GM19467 (cell line): ENCODE data around the gene KIF1A.
"Not testable (repeated sequence)": the region's sequence is repeated elsewhere in the genome, so short reads cannot be mapped to it uniquely, and the experiment has no call there.

ENCODE experiments used
- ATAC-seq: cut with Tn5 transposase; IDR thresholded peaks from one replicate; pipeline ENCODE4 v1.9.1; 2021; ENCODE audit warnings: mild to moderate bottlenecking, moderate library complexity; ENCODE audit not compliant: unreplicated experiment

KIF1A gene

DNA sequence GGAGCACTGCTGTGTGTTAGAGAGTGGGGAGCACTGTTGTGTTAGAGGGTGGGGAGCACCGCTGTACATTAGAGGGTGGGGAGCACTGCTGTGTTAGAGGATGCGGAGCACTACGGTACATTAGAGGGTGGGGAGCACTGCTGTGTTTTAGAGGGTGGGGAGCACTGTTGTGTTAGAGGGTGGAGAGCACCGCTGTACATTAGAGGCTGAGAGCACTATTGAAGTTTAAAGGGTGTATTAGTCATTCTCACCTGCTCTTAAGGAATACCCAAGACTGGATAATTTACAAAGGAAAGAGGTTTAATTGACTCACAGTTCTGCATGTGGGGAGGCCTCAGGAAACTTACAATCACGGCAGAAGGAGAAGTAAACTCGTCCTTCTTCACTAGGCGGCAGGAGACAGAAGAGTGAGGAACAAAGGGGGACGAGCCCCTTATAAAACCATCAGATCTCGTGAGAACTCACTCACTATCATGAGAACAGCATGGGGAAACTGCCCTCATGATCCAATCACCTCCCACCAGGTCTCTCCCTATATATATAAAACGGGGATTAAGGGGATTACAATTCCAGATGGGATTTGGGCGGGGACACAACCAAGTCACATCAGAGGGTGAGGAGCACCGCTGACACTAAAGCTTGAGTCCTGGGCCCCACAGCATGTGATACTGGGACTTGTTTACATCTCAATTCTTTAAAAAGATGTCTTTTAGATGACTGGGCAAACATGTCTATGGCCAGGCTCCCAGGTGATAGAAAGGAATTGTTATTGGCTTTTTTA lies 29.1 kb upstream of the KIF1A start:
- ATAC-seq, result no peak

DNA sequence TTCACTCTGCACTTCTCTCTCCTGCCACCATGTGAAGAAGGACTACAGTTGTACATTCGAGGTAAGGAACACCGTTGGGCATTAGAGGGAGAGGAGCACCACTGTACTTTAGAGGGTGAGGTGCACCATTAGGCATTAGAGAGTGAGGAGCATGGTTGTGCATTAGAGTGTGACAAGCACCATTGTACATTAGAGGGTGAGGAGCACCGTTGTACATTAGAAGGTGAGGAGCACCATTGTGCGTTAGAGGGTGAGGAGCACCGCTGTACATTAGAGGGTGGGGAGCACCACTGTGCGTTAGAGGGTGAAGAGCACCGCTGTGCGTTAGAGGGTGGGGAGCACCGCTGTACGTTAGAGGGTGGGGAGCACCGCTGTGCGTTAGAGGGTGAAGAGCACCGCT lies 27.8 kb upstream of the KIF1A start:
- ATAC-seq, result no peak

DNA sequence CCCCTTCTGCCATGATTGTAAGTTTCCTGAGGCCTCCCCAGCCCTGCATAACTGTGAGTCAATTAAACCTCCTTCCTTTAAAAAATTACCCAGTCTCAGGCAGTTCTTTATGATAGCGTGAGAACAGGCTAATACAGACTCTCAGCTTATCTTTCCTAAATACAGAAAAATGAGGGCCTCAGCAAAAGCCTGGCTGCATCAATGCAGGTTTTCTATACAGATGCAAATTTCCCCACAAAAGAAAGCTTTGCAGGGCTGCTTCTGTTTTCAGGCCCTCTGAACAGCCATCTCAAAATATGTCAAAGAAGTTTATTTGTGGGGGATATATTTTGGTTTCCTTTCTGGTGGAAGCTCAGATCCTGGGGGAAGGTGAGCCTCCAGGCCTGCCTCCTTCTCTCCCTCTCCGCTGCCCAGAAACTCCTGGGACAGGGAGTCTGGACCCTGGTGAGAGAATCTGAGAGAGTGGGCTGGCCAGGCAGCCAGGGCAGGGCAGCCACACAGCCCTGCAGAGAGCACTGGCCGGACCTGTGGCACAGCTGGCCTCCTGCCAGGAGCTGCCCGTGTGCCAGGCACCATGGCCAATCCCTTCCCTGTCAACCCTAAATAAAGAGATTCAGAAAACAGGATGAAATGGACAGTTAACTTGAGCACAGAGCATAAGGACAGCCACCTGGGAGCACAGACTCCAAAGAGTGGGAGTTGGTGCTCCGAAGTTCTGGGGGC lies 27.0 kb upstream of the KIF1A start:
- ATAC-seq, result no peak

DNA sequence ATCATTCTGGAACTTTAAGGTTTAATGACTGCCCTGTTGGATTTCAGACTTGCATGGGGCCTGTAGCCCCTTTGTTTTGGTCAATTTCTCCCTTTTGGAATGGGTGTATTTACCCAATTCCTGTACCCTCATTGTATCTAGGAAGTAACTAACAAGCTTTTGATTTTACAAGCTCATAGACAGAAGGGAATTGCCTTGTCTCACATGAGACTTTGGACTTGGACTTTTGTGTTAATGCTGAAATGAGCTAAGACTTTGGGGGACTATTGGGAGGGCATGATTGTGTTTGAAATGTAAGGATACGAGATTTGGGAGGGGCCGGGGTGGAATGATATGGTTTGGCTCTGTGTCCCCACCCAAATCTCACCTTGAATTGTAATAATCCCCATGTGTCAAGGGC lies 26.3 kb upstream of the KIF1A start:
- ATAC-seq, result not testable (repeated sequence)

DNA sequence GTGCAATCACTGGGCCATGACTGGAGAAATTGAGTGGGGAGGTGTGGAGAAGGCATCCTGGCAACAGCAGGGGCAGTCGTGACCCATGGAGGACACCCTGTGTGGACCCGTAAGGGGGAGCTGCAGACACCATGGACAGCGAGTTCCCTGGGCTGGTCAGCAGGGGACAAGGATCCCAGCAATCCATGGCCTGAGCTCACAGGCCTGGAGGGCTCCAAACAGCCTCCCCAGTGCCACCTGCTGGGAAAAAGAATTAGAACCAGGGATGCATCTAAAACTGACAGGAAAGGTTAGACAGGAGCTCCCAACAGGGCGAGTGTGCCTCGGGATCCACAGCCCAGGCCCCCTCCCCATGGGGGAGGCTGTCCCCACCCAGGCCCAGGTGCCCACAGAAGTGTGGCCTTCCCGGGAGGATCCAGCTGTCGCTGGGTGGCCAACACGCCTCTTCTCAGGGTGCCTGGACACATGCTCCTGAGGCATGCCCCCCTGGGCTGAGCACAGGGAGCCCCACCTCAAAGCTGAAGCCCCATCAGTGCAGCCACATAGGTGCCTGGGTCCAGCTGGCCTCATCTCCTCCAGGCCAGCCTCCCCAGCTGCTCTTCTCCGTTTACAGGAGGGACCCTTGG lies 20.5 kb upstream of the KIF1A start:
- no peak for ATAC-seq

DNA sequence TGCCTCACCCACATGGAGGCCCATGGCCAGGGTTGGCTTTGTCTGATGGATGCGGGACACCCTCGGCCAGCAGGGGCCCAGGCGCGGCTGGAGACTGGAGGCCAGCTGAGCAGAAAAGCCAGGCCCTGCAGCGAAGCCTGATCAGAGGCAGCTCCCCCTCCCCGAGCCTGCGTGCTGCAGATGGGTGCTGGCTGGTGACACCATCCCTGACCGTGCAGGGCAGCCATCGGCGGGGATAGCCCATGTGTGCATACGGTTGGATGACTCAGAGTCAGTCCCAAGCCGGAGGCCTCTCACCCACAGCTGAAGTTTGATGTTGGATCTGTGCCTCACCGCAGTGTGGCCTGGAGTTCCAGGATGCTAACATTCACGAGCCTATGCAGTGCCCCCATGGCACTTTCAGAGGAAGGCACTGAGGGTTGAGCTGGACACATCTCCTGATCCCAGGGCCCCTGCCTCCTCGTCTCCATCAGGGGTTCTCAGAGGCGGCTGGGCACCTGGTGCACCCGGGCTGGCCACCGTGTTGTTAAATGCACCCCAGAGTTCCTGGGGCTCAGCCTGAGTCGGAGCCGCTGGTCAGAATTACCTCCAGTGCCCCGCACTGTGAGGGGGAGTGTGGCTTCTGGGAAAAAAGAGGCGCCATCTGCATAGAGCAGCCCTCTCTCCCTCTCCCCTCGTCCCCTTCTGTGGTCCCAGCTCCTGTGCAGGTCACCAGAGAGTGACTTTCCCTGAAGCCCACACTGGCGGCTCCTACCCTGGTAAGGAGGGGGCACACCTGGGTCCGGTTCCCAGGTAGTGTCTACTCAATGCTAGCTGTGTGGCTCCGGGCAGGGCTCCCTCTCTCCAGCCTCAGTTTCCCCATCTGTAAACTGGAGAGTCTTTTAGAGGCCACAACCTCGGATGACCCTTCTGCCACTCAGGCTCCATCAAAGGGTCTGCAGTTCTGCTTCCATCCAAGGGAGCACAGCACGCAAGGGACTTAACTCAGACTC lies 19.4 kb upstream of the KIF1A start:
- ATAC-seq, result no peak

DNA sequence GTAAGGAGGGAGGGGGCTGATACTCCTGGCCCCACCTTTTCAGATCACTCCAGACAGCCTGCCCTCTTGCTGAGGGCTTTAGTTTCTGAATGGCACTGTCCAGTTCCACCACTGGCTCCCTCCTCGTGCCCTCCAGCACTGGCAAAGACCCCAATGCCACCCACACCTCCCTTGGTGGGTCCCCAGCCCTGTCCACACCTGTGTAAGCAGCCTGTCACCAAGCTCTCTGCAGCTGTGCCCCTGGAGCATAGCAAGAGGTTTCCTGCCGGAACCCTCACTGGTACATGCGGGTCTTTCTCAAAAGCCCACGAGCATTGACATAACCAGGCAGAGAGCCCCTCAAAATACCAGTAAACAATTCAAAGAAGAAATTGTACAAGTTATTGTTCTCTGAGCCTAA lies 17.6 kb upstream of the KIF1A start:
- ATAC-seq, result no peak

DNA sequence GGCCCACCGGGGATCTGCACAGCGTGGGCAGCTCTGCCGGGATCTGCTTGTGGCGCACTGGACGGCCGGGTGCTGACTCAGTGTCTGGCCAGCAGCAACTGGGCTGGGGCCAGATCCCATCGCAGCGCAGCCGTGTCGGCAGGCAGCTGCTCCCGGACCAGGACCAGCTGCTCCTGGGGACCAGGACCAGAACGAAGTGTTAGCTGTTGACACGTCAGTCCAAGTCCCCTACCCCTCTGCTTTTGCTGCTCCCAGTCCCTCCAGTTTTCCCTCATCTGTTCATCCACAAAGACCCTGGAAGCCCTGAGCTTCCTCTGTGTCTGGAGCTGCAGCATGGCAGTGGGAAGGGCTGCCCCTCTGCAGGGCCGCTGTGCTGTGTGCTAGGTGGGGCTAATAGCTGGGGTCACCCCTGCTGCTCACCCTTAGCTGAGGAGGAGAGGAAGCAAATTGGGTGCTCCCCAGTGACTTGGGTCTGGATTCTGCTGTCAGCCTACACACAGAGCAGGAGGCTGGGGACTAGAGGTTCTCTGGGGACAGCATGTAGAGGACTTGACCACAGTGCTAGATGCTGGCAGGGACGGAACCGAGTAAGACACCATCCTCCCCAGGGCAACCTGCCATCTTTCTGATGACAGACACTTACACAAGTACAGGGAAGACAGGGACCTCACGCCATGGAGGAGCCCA lies 16.9 kb upstream of the KIF1A start:
- no peak for ATAC-seq

DNA sequence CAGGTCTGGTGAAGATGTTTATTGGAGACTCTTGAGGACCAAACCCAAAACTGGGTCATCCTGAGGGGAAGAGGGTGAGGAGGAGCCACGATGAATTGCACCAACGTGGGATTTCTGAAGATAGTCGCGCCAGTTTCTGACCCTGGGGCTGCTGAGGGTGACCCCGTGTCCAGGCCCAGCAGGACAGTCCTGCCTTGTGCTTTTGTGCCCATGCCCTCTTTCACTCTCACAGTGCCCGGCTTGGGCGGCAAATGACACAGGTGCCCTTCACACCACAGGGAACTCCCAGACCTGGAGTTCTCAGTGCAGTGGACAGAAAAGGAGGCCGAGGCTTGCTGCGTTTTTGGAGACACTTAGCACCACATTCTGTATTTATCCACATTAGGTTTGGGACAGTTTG lies 15.5 kb upstream of the KIF1A start:
- no peak for ATAC-seq

DNA sequence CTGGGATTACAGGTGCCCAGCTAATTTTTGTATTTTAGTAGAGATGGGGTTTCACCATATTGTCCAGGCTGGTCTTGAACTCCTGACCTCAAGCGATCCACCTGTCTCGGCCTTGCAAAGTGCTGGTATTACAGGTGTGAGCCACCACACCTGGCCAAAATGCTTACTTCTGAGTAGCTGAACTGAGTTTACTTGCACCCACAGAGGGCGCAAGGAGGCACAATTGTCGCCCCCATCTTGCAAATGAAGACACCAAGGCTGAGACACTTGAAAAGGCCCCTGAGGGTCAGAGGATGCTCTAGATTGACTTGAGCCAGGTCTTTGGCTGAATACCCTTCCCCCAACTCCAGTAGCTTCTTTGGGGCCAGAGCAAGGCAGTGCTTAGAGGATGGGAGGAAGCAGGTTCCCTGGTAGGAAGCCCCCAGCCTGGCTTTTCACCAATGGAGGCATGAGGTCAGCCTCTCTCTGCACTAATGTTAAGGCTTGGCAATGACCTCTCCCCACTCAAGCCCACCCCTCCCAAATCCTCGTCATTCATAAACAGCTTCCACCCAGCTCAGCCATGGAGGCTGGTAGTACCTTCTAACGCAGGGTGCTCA lies 14.5 kb upstream of the KIF1A start:
- no peak for ATAC-seq

DNA sequence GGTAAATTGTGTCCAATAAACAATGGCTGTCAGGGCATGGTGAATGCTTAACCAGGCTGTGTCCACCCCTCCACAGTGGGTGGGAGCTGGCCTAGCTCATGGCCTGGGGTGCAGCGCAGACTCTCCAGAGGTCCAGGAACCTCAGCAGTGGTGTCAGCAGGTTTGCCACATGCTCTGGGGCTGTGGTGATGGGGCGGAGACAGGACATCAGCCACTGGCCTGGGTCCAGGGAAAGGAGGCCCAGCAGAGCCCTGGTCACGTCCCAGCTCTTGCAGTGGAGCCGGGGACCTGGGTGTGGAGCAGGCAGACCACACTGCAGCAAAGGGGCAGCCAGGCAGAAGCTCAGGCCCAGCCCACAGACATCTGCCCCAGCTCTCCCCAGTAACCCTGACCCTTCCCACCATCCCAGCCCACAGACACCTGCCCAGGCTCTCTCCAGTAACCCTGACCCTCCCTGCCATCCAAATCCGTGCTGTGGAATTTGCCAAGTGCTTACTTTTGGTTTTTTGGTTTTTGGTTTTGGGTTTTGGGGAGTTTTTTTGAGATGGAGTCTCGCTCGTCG lies 13.8 kb upstream of the KIF1A start:
- ATAC-seq, result no peak

DNA sequence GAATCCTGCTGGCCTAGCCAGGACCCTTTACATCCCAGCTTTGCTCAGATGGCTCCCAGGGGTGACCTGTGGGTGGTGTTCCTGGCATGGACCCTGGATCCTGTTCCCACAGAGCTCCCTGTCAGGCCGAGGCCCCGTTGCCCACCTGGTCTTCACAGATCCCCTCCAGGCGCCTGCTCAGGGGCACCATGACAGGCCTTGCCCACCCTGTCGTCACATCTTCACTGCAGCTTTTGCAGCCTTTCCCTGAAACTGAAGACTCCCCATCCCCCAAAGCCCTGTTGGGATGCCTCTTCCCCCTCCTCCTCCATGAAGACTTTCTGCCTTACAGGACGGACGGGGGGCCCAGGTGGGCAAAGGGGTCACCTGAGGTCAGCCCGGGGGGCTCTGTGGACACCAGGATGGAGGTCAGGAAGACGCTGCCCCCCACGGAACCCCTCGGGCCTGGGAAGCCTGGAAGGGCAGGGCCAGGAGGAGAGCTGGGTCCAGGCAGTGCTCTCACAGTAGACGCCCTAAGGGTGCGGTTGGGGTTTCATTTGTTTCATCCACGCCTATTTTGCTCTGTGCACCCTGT lies 13.0 kb upstream of the KIF1A start:
- no peak for ATAC-seq

DNA sequence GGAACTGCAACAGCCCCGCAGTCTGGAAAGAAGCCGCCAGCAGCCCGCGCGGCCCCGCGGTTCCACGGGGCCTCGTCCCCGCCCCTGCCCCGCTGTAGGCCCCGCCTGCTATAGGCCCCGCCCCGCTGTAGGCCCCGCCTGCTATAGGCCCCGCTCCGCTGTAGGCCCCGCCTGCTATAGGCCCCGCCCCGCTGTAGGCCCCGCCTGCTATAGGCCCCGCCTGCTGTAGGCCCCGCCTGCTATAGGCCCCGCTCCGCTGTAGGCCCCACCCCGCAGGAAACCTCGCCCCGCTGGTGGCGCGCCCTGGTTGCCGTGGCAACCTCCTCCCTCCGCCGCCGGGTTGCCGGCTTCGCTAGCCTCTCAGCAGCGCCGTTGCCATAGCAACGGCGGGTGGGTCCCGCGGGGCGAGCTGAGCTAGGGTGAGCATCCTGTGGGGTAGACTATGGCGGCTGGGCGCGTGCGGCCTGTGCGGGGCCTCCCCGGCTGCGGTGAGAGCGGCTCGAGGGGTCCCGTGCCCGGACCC lies 12.2 kb upstream of the KIF1A start:
- ATAC-seq, result peak; percentile 96

DNA sequence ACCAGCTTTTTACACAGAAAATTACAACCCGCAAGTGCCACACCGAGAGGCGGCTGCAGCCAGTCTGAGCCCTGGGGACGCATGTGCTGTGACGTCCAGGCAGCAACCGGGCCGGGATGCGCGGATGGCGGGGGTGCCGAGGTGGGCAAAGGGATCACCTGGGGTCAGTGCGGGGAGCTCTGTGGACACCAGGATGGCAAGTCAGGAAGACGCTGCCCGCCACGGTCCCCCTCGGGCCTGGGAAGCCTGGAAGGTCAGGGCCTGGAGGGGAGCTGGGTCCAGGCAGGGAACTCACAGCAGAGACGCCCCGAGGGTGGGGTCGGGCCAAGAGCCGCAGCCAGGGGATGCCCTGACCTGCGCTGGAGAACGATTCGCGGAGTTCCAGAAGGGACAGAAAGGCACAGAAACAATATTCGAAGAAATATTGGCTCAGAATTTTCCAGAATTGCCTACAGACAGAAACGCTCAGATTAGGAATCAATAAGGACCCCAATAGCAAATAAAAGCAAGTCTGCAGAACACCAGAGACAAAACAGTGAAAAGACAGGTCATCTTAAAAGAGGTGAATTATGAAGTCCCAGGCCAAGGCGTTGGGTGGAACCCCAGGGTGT lies 11.7 kb upstream of the KIF1A start:
- no peak for ATAC-seq

DNA sequence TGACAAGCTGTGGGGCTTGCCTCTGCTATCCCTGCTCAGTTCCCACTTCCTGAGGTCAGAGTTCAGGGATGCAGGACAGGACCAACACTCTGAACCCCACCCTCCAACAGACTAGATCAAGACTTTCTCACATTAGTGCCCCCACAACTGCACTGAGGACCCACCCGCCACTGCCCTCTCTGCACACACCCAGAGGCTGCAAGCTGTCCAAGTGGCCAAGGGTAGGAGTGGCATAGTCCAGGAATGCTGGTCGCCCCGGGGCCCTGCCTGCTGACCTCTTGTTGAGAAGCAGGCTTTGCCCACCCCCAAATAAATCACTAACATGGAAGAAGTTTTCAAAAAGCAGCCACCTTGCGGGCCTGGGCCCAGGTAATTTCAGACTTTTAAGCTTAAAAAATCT lies 5.5 kb upstream of the KIF1A start:
- no peak for ATAC-seq

DNA sequence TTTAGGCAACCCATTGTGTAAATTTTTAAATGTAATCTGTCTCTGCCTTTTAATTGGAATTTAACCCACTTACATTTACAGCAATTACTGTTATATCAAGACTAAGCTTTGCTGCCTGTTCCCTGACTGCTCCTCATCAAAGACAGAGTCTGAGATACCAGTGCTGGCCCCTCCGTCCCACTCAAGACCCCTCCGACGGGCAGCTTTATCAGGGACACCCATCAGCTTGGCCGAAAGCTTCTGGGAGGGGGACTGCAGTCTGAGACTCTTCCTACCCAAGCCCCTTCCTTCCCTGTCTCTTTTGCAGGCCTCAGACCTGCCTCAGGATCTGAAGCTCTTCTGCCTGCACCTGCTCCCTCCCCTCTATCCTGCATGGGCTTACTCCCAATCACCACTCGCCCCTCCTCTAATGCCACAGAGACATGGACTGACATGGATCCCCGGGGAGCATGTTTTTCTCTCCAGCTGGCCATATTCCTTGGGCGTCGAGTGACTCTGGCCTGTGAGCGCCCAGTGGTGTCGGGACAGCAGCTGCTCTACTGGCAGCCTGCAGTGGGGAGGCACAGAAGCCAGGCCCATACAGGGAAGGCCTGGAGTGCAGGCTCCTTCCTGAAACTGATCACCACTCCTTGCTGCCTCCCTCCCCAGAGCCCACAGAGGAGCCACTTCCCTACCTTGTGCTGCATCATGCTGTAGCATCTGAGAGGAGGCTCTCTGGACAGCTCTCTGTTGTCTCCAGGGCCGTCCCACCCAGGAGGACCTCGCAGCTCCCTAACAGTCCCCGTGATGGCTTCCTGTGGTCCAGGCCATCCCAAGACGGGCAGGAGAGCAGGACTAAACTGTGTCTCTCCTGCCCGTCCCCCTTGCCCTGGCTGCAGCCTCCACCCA lies 3.7 kb upstream of the KIF1A start:
- no peak for ATAC-seq

DNA sequence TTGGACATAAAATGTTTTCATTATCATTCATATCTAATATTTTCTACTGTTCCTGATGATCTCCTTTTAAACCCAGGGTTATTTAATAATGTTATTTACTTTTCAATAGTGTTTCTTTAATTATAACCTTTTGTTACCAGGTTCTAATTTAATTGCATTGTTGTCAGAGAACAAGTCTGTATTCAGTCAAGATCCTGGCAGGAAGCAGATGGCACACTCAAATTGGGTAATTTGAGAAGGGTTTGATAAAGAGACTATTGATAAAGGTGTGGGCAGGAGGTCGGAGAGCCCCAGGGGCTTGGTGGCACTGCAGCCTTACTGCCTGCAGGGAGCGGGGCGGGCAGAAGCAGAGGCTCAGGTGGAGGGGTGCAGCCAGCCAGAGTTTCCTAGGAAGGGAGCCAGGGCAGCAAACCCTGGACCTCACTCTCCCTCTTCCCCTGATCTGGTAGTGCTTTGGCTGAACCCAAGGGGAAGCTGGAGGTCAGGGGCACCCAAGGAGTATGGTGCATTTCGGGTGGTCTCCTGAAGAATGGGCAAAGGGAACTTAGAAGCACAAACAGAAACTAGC lies 2.3 kb upstream of the KIF1A start:
- ATAC-seq, result no peak
